Spleen (tissue), 7 donors: Measurements from ENCODE around the gene ANKRD60.

Experiments
- POLR2A ChIP-seq, 3 donors: fragments of 450-650 bp; IDR thresholded peaks; one replicate each; pipeline ENCODE4 v1.5.1; 2017; ENCODE audit warnings: antibody characterized with exemption in 3 of 3, mild to moderate bottlenecking in 1 of 3
- POLR2AphosphoS5 ChIP-seq, 3 donors: sonication (generic); formaldehyde crosslinking; IDR thresholded peaks; one replicate each; pipeline ENCODE4 v1.5.1; 2017; ENCODE audit warnings: antibody characterized with exemption in 3 of 3
- TF ChIP-seq, protein P1 (sequence below), 11 experiments: fragments of 200-600 bp in 7 of 11; fragments of 450-650 bp in 4 of 11; sonication (generic) in 4 of 11; IDR thresholded peaks in 8 of 11; conservative IDR thresholded peaks in 3 of 11; 1 replicate in 7 of 11; 2 replicates in 4 of 11; pipeline versions ENCODE4 v1.4.0 to v1.8.0; 2016 to 2021; ENCODE audit warnings: antibody characterized with exemption in 11 of 11, inconsistent platforms in 4 of 11, mild to moderate bottlenecking in 1 of 11
- donor health status: DM: no; HTN: no; CAD: no; lungs with moderate emphysema.
- donor health status: DM: no; HTN: no; CAD: no.
- donor health status: DM: no; HTN: no; CAD: no.

DNA sequence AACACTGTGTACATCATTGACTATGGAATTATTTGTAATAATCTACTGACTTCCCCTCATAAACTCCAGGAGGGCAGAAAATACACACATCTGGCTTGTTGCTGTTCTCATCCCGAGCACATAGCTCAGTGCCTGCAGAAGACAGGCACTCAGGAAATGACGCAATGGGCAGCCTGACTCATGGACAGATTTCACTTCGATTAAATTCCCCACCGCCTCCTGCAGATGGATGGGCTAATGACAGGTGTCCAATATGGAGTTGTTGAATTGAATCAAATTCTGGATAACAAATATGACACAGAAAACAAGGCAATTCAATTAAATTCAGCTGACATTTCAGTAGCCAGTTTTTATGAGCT, 9.1 kb downstream of the ANKRD60 start:
- TF ChIP-seq, protein P1, sequence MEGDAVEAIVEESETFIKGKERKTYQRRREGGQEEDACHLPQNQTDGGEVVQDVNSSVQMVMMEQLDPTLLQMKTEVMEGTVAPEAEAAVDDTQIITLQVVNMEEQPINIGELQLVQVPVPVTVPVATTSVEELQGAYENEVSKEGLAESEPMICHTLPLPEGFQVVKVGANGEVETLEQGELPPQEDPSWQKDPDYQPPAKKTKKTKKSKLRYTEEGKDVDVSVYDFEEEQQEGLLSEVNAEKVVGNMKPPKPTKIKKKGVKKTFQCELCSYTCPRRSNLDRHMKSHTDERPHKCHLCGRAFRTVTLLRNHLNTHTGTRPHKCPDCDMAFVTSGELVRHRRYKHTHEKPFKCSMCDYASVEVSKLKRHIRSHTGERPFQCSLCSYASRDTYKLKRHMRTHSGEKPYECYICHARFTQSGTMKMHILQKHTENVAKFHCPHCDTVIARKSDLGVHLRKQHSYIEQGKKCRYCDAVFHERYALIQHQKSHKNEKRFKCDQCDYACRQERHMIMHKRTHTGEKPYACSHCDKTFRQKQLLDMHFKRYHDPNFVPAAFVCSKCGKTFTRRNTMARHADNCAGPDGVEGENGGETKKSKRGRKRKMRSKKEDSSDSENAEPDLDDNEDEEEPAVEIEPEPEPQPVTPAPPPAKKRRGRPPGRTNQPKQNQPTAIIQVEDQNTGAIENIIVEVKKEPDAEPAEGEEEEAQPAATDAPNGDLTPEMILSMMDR (IDR thresholded peaks at IDR 0.05 in 8 of 11, conservative IDR thresholded peaks at IDR 0.05 in 3 of 11), result no peak
- TF ChIP-seq POLR2A (IDR thresholded peaks at IDR 0.05) (no peak), POLR2AphosphoS5 (IDR thresholded peaks at IDR 0.05) (no peak)
